Left ventricle myocardium inferior (tissue), 1 donor: ENCODE measurements around the gene SULT2B1. TPM values are rescaled to one million over a fixed set of nuclear protein-coding genes. Genes with fewer than 3 reads are reported as not detected.

Experiments
- DNase-seq: peaks from one replicate; pipeline ENCODE4 v3.0.0-alpha.2; 2020
- H3K27ac ChIP-seq: fragments of 200-600 bp; replicated peaks from 2 replicates; pipeline ENCODE4 v1.8.0; 2021
- H3K27me3 ChIP-seq: fragments of 200-600 bp; 2 replicates; pipeline ENCODE4 v1.8.0; 2021; ENCODE audit warnings: low read depth
- H3K36me3 ChIP-seq: fragments of 200-600 bp; 2 replicates; pipeline ENCODE4 v1.8.0; 2021
- H3K4me1 ChIP-seq: fragments of 200-600 bp; 2 replicates; pipeline ENCODE4 v1.8.0; 2021
- H3K4me3 ChIP-seq: fragments of 200-600 bp; 2 replicates; pipeline ENCODE4 v1.8.0; 2021; ENCODE audit warnings: mild to moderate bottlenecking, moderate library complexity
- H3K9me3 ChIP-seq: fragments of 200-600 bp; replicated peaks from 2 replicates; pipeline ENCODE4 v1.8.0; 2021
- CTCF ChIP-seq: fragments of 200-600 bp; IDR thresholded peaks from 2 replicates; pipeline ENCODE4 v1.8.0; 2021; ENCODE audit warnings: antibody characterized with exemption, mild to moderate bottlenecking, borderline replicate concordance
- intact Hi-C: fragments of 100-400 bp; cut with micrococcal nuclease; formaldehyde crosslinking; loops from one replicate; pipeline ENCODE4 v1.11.0; 2022
- total RNA-seq: library from RNA; stranded (reverse); fragmentation: NEBNext Ultra II Directional; extraction: Animal tissue kit (Norgen Biotek cat#: 25700); gene quantifications from one replicate; pipeline ENCODE4 v1.2.1, GENCODE V29; 2021
- donor health status: DM: no; HTN: yes; CAD: no; lungs with severe emphysema.

Gene SULT2B1
- total RNA-seq, 1 donor from 2014 or later = 0.33 TPM

- peaks cover 83% of the 10 kb centered on the region for H3K4me1 ChIP-seq
- no peaks in the 10 kb centered on the region for H3K27me3 ChIP-seq
- intact Hi-C loops = no loop called here
- peak; percentile 98 for DNase-seq
- TF ChIP-seq CTCF = no peak
- H3K4me3 ChIP-seq = peak overlapping the region; percentile 81
- H3K27ac ChIP-seq = peak overlapping the region; percentile 98
- peaks cover 12% of the 10 kb centered on the region for H3K36me3 ChIP-seq
- no peaks in the 10 kb centered on the region for H3K9me3 ChIP-seq
Measured at GRCh38 chr19:48634424-48635262, 82.7 kb downstream of the SULT2B1 start.

- Histone ChIP-seq H3K27me3 (no peaks in the 10 kb centered on the region), H3K9me3 (no peaks in the 10 kb centered on the region), H3K36me3 (peaks cover 12% of the 10 kb centered on the region), H3K27ac (peak overlapping the region; percentile 98), H3K4me1 (peaks cover 75% of the 10 kb centered on the region), H3K4me3 (peak overlapping the region; percentile 81)
- no peak for TF ChIP-seq CTCF
- peak; percentile 77 for DNase-seq
- intact Hi-C loops = no loop called here
Measured at GRCh38 chr19:48635263-48635965, 83.4 kb downstream of the SULT2B1 start.

- Histone ChIP-seq H3K4me1 (peaks cover 67% of the 10 kb centered on the region), H3K36me3 (peaks cover 12% of the 10 kb centered on the region), H3K27ac (peak overlapping the region; percentile 98), H3K27me3 (no peaks in the 10 kb centered on the region), H3K4me3 (peak overlapping the region; percentile 81), H3K9me3 (no peaks in the 10 kb centered on the region)
- no peak for TF ChIP-seq CTCF
- intact Hi-C loops = no loop called here
- no peak for DNase-seq
Measured at GRCh38 chr19:48635966-48636858, 84.2 kb downstream of the SULT2B1 start.

GRCh38 chr19:48636859-48637448 is 85.0 kb downstream of the SULT2B1 start, which contains the start of gene DBP:
Gene DBP (minus strand): TSS chr19:48637379. CDS start chr19:48636994, 385 bp downstream.
- Histone ChIP-seq H3K36me3 (peaks cover 7% of the 10 kb centered on the region), H3K4me3 (peak within 1 kb of the TSS; percentile 81), H3K4me1 (peaks cover 60% of the 10 kb centered on the region), H3K27ac (peak within 1 kb of the TSS; percentile 98), H3K9me3 (no peaks in the 10 kb centered on the region), H3K27me3 (no peaks in the 10 kb centered on the region)
- TF ChIP-seq CTCF = peak; percentile 32
- peak; percentile 62 for DNase-seq
- intact Hi-C loops = no loop called here

- peaks cover 54% of the 10 kb centered on the region for H3K4me1 ChIP-seq
- H3K4me3 ChIP-seq = peak overlapping the region; percentile 81
- no peak for TF ChIP-seq CTCF
- H3K27me3 ChIP-seq = no peaks in the 10 kb centered on the region
- H3K27ac ChIP-seq = peak overlapping the region; percentile 98
- DNase-seq = peak; percentile 100
- intact Hi-C loops = no loop called here
- H3K36me3 ChIP-seq = peaks cover 7% of the 10 kb centered on the region
- no peaks in the 10 kb centered on the region for H3K9me3 ChIP-seq
Measured at GRCh38 chr19:48637449-48637947, 85.5 kb downstream of the SULT2B1 start.
